SJSA1 (cell line): Measurements from ENCODE around the gene GRIFIN. TPM values are rescaled to one million over a fixed set of nuclear protein-coding genes. Genes with fewer than 3 reads are reported as not detected.
"Not testable (repeated sequence)": the region's sequence is repeated elsewhere in the genome, so short reads cannot be mapped to it uniquely, and the experiment has no call there.

Experiments
- DNase-seq, 2 experiments: peaks; one replicate each; pipeline ENCODE4 v3.0.0-alpha.2; 2015 to 2020; ENCODE audit warnings: low spot score in 2 of 2, low read depth in 1 of 2
- H3K27ac ChIP-seq: fragments of 250-450 bp; sonication (Bioruptor Pico); 2 replicates; pipeline ENCODE4 v1.5.1; 2020; ENCODE audit warnings: mild to moderate bottlenecking, moderate library complexity
- H3K27me3 ChIP-seq: fragments of 250-450 bp; sonication (Bioruptor Pico); replicated peaks from 2 replicates; pipeline ENCODE4 v1.5.1; 2020; ENCODE audit warnings: mild to moderate bottlenecking, moderate library complexity
- H3K36me3 ChIP-seq: fragments of 250-450 bp; sonication (Bioruptor Pico); 2 replicates; pipeline ENCODE4 v1.5.1; 2020; ENCODE audit warnings: mild to moderate bottlenecking
- H3K4me1 ChIP-seq: fragments of 250-450 bp; sonication (Bioruptor Pico); replicated peaks from 2 replicates; pipeline ENCODE4 v1.6.1; 2021; ENCODE audit warnings: mild to moderate bottlenecking
- H3K4me3 ChIP-seq: fragments of 250-450 bp; sonication (Bioruptor Pico); 2 replicates; pipeline ENCODE4 v1.5.1; 2020; ENCODE audit warnings: mild to moderate bottlenecking
- H3K9me3 ChIP-seq: fragments of 250-450 bp; sonication (Bioruptor Pico); replicated peaks from 2 replicates; pipeline ENCODE4 v1.5.1; 2020; ENCODE audit warnings: mild to moderate bottlenecking
- total RNA-seq: library from RNA; depleted of rRNA; stranded (reverse); fragments of >200 nt; shearing (Covaris generic); gene quantifications from 2 replicates; pipeline ENCODE4 v1.2.3, GENCODE V29; 2014

GRIFIN gene
- total RNA-seq, 1 experiment from 2014 or later: not detected

DNA sequence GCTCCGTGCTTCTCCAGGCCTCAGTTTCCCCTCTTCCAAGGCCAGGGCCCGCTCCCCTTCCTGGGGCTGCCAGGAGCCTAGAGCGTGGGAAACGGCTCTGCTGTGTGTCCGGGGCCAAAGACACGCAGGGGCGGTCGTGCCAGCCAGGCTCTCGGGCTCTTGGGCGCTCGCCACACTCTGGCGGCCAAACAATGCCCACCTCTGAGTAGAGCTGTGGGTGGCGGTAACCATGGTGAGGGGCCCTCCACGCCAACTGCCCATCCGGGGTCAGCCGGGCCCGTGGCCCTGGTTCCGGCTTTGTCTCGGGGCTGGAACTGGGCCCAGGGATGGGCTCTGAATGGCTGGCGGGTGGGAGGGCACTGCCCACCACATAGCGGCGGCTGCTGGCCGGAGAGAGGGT is 16.0 kb downstream of the GRIFIN start:
- Histone ChIP-seq H3K4me3 (no peak overlapping the region), H3K4me1 (peaks cover 10% of the 10 kb centered on the region), H3K27ac (no peak overlapping the region), H3K9me3 (0 out of 2 replicates have a peak, but pooled peaks cover under 1% of the 10 kb centered on the region), H3K27me3 (no peaks in the 10 kb centered on the region), H3K36me3 (no peaks in the 10 kb centered on the region)
- no peak for DNase-seq

DNA sequence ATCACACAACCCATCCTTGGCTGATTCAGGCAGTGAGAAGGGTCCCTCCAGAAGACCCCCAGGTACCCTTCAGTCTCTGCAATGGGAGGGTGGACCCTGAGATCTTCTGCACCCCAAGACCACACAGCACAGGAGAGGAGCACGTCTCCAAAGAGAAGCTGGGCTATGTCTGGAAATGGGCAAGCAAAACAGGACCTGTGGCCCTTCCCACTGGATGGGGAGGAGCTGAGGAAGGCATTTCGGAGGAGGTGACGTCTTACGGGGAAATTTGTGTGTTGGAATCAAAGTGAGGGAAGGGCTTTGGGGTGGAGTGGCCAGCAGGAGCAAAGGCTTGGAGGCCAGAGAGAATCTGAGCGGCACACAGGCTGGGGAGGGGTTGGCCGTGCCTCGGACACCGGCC is 16.5 kb downstream of the GRIFIN start:
- DNase-seq: no peak
- peaks cover 10% of the 10 kb centered on the region for H3K4me1 ChIP-seq
- peak overlapping the region; percentile 11; the same call in 1 of the 2 replicates for H3K27ac ChIP-seq
- no peaks in the 10 kb centered on the region for H3K27me3 ChIP-seq
- H3K9me3 ChIP-seq: 0 out of 2 replicates have a peak, but pooled peaks cover 2% of the 10 kb centered on the region
- no peaks in the 10 kb centered on the region for H3K36me3 ChIP-seq
- no peak overlapping the region for H3K4me3 ChIP-seq

DNA sequence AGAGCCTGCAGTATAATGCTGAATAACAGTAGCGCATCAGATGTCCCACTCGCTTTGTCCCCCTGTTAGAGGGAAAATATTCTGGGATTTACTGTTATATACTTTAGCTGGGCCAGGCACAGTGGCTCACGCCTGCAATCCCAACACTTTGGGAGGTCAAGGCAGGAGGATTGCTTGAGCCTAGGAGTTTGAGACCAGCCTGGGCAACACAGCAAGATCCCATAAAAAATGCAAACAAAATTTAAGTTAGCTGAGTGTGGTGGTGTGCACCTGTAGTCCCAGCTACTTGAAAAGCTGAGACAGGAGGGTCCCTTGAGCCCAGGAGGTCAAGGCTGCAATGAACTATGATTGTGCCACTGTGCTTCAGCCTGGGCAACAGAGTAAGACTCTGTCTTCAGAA is 22.3 kb downstream of the GRIFIN start:
- H3K36me3 ChIP-seq, H3K27ac ChIP-seq, DNase-seq, H3K4me3 ChIP-seq, H3K27me3 ChIP-seq, H3K9me3 ChIP-seq: not testable (repeated sequence)
- H3K4me1 ChIP-seq: peaks cover 12% of the 10 kb centered on the region

DNA sequence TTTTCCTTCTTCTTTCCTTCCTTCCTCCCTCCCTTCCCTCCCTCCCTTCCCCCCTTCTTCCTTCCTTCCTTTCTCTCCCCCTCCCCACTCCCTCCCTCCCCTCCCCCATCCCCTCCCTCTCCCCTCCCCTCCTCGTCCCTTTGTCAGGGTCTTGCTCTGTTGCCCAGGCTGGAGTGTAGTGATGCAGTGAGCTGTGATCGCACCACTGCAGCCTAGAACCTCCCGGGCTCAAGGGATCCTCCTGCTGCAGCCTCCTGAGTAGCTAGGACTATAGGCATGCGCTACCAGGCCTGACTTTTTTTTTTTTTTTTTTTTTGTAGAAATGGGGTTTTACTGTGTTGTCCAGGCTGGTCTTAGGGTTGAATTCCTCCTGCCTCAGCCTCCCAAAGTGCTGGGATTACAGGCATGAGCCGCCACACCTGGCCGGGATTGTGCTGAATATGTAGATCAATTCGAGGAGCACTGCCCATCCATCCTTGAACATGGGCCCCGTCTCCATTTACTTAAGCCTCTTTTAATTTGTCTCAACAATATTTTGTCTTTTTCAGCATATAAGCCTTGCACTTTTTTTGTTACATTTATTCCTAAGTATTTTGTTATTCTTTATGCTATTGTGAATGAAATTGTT is 23.4 kb downstream of the GRIFIN start:
- DNase-seq: no peak
- Histone ChIP-seq H3K4me3 (no peak overlapping the region), H3K36me3 (no peaks in the 10 kb centered on the region), H3K27ac (no peak overlapping the region), H3K27me3 (no peaks in the 10 kb centered on the region), H3K9me3 (0 out of 2 replicates have a peak, but pooled peaks cover 2% of the 10 kb centered on the region), H3K4me1 (peaks cover 10% of the 10 kb centered on the region)

DNA sequence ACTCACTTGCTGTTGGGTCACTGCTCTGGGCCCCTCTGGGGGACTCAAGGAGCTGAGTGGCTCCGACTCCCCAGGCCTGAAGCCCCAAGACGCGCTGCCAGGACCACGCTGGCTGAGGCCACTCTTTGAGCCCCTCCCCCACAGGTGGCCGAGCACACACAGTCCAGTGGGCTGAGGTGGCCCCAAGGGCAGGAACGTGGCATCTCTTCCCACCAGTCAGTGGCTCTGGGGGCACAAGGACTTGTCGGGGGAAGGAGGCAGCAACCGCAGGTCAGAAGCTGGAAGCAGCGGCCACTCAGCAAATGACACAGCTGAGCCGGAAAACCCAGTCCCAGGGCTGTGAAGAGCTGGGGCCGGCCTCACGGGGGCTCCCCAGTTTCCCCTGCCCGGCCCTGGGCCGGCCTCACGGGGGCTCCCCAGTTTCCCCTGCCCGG is 24.1 kb downstream of the GRIFIN start:
- Histone ChIP-seq H3K4me3 (no peak overlapping the region), H3K27ac (no peak overlapping the region), H3K27me3 (no peaks in the 10 kb centered on the region), H3K9me3 (0 out of 2 replicates have a peak, but pooled peaks cover 2% of the 10 kb centered on the region), H3K36me3 (no peaks in the 10 kb centered on the region), H3K4me1 (peaks cover 10% of the 10 kb centered on the region)
- no peak for DNase-seq

DNA sequence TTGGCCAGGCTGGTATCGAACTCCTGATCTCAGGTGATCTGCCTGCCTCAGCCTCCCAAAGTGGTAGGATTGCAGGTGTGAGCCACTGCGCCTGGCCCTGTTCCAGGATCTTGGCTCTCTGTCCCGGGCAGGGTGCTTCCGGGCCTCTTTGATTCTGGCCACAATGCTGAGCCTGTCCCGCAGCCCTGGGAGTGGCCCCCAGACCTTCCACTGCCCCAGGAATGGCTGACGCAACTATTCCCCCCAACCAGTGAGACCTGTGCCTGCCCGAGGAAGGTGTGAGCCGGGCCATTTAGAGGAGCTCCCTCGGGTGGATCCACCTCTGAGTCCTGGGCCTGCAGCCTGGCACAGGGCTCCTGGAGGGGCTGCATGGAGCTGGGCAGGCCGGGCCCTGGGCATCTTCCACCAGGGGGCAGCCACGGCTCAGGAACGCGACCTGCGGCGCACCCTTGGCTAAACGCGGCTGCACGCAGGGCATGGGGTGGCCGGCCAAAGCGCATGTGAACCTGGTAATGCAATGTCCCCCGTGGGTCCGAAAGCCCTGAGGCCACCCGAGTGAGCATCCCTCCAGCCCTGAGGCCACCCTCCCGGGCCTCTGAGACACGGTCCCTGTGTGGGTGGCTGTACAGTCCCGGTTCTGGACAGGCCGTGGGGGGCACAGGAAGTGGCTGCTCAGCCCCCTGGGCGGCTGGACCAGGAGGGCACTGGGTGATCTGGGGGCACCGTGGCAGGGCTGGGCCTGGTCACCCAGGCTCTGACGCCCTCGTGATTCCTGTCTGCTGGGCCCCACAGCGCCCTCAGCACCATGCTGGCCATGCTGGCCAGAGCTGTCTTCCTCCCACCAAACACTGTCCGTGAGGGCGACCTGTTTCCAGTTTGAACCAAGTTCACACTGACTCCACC is 24.8 kb downstream of the GRIFIN start:
- Histone ChIP-seq H3K4me3 (no peak overlapping the region), H3K27ac (no peak overlapping the region)

DNA sequence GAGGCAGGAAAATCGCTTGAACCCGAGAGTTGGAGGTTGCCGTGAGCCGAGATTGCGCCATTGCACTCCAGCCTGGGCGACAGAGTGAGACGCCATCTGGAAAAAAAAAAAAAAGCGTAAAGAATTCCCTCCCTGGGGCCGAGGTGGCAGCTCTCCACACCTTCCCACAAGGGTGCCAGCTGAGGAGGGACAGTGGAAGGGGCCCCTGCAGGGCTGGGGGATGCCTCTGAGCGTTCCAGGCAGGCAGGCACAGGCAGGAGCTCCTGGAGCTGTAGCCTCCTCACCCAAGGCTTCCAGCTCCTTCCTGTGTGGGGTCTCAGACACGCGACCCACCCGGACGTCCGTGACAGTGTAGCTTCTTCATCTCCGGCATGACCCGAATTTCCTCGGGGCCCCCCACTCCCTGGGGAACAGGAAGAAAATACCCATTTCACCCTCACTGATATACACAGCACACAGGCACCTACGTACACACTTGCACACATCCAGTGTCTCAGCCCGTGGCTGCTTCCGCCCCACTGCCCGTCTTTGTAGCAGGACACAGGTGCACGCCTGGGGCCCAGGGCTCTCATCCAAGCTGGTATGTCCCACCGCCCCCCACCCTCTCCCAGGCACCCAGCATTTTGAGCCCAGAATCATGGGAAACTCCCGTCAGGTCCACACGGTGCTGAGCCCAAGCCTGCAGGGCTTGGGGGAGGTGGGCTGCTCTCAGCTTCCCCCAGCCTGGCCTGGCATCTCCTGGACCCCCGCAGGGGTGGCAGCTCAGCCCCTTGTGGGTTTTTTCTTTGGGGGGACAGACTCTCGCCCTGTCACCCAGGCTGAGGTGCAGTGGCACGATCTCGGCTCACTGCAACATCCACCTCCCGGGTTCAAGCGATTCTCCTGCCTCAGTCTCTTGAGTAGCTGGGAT is 25.7 kb downstream of the GRIFIN start:
- Histone ChIP-seq H3K4me3 (no peak overlapping the region), H3K4me1 (peaks cover 10% of the 10 kb centered on the region), H3K27me3 (no peaks in the 10 kb centered on the region), H3K9me3 (0 out of 2 replicates have a peak, but pooled peaks cover 2% of the 10 kb centered on the region), H3K27ac (no peak overlapping the region), H3K36me3 (no peaks in the 10 kb centered on the region)
- no peak for DNase-seq

More for the DNA sequence above, 24.8 kb downstream of the GRIFIN start:
- peak; percentile 60 to 84 for DNase-seq
- Histone ChIP-seq H3K9me3 (0 out of 2 replicates have a peak, but pooled peaks cover 2% of the 10 kb centered on the region), H3K4me1 (peaks cover 10% of the 10 kb centered on the region), H3K27me3 (no peaks in the 10 kb centered on the region), H3K36me3 (no peaks in the 10 kb centered on the region)

DNA sequence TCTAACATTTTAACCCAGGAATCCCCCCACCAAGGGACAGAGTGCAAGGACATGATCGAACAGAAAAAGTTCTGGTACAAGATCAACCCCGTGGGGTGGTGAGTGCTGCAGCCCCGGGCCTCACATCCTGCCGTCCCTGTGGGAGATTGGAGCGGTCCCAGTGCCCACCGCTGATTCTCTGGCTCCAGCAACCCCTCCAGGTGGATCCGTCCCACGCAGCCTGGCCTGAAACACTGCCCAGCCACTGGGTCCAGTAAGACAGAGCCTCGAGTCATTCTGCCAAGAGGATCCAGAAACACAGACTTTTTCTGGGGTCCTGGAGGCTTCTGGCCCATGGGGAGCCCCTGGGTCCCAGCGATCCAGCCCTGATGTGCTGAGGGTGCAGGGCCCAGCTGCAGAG is 29.5 kb downstream of the GRIFIN start:
- Histone ChIP-seq H3K27ac (no peak overlapping the region), H3K4me3 (no peak overlapping the region), H3K9me3 (no peaks in the 10 kb centered on the region), H3K27me3 (no peaks in the 10 kb centered on the region), H3K36me3 (no peaks in the 10 kb centered on the region), H3K4me1 (peaks cover 6% of the 10 kb centered on the region)
- DNase-seq: no peak

DNA sequence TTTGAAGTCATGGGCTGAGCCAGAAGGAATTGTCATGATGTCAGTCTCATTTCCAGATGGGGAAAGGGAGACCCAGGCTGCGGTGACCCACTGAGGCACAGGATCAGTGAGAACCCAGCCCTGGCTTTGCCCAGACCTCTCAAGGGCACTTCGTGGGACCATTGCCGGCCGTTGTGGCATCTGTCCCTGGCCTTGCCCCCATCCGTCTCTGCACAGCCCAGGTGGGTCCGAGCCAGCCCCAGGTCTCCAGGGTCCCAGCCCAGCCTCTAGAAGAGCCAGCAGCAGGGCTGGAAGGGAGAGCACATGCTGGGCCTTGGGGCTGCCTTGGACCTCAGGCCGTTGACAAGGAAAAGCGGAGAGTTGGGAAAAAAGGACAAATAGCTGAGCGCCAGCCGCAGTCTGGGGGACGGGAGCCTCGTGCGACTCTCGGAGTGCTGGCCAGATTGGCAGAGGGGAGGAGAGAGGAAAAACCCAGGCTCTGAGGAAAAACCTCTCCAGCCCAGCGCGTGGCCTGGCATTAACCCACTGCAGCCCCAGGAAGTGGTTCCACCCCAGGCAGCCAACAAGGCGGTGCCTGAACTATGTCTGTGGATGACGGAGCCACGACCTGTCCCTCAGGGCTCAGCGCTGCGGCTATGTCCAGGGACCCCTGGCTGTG is 30.2 kb downstream of the GRIFIN start:
- H3K4me3 ChIP-seq: no peak overlapping the region
- DNase-seq: no peak
- H3K27ac ChIP-seq: no peak overlapping the region
- no peaks in the 10 kb centered on the region for H3K36me3 ChIP-seq
- H3K27me3 ChIP-seq: no peaks in the 10 kb centered on the region
- no peaks in the 10 kb centered on the region for H3K9me3 ChIP-seq
- no peaks in the 10 kb centered on the region for H3K4me1 ChIP-seq

DNA sequence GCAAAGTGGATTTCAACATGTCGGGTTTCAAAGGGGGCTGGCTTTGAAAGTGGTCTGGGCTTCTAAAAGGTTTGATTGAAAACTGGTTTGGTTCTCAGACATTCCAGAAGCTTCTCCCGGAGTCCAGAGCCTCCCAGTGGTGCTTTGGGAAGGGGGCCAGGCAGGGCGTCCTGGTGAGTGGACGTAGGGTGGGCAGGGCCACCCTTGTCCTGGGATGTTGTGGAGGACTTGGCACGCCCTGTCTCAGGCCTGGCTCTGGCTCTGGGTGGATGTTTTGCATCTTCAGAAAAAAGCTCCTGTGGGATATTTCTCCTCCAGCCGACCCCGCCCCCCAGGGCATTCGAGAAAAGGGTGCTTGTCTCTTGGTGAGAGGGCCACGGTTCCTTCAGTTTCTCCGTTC is 31.2 kb downstream of the GRIFIN start:
- Histone ChIP-seq H3K4me1 (no peaks in the 10 kb centered on the region), H3K36me3 (no peaks in the 10 kb centered on the region), H3K27ac (no peak overlapping the region), H3K9me3 (no peaks in the 10 kb centered on the region), H3K27me3 (no peaks in the 10 kb centered on the region), H3K4me3 (no peak overlapping the region)
- DNase-seq: no peak

DNA sequence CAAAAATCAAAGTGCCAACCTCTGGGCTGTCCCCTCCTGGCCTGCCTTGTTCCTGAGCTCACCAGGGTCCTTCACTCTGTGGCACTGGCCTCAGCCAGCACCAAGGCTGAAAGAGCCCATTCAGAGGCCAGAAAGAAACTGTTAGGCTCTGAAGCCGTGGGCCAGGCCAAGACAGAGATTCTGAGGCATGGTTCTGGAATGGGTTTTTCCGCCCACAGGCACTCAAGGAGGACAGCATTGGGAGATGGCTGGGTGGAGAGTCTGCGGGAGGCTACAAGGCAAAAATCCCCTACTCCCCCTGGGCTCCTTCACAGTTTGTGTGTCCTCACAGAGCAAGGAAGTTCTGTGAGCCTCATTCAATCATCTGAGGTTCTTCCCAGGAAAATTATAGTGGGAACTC is 31.7 kb downstream of the GRIFIN start:
- no peaks in the 10 kb centered on the region for H3K4me1 ChIP-seq
- H3K36me3 ChIP-seq: no peaks in the 10 kb centered on the region
- no peak overlapping the region for H3K4me3 ChIP-seq
- no peaks in the 10 kb centered on the region for H3K9me3 ChIP-seq
- no peaks in the 10 kb centered on the region for H3K27me3 ChIP-seq
- no peak overlapping the region for H3K27ac ChIP-seq
- DNase-seq: peak in 1 of 2 experiments; percentile 45

DNA sequence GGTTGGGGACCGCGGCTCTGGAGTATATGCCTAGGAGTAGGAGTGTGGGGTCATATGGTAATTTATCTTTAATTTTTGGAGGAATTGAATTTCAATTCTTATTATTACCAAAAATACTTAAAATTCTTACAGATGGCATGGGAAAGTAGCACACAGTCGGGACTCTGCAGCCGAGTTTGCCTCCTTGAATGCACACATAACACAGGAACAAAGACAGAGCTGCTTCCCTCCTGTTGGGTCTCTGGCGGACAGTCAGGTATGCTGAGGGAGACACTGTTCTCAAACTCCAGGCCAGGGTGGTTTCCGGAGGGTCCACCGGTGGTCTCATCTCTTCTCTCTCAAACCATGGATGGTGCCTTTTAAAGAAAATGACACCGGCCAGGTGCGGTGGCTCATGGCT is 32.7 kb downstream of the GRIFIN start:
- Histone ChIP-seq H3K9me3 (no peaks in the 10 kb centered on the region), H3K4me3 (no peak overlapping the region), H3K27ac (no peak overlapping the region), H3K4me1 (no peaks in the 10 kb centered on the region), H3K27me3 (no peaks in the 10 kb centered on the region), H3K36me3 (no peaks in the 10 kb centered on the region)
- no peak for DNase-seq
